ENCODE measurements around the gene COL4A5. TPM values are rescaled to one million over a fixed set of nuclear protein-coding genes. Genes with fewer than 3 reads are reported as not detected.
"Not testable (repeated sequence)": the region's sequence is repeated elsewhere in the genome, so short reads cannot be mapped to it uniquely, and the experiment has no call there.

COL4A5 gene
- total RNA-seq, 1 donor from 2014 or later = 21.8 TPM

DNA sequence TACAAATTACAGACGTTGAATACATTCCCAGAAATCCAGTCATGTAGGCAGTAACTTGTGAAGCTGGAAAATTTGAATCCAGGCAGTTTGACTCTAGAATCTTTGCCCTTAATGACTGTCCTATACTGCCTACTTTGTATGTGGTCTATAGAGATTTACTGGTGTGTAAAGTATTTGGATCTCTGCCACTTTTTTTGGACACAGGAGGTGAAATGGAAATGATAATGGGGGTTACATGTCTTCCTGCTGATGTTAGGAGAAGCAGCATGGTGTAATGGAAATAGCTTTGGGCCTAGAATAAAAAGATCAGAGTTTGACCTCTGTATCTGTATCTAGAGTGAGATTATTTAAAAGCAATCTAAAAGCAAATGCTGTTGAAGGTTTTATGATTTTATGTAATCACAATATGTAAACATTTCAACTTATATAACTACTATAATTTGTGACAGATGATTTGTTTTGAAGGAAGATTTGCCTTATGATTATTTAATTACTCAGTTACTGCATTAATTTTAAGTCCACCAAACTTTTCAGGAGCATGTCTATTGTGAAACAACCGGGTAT is 3.3 kb downstream of the COL4A5 start:
- DNase-seq (ENCODE audit: low spot score) (no peak), ATAC-seq (no peak)
- intact Hi-C loops (cut with DNase I) = no loop called here

DNA sequence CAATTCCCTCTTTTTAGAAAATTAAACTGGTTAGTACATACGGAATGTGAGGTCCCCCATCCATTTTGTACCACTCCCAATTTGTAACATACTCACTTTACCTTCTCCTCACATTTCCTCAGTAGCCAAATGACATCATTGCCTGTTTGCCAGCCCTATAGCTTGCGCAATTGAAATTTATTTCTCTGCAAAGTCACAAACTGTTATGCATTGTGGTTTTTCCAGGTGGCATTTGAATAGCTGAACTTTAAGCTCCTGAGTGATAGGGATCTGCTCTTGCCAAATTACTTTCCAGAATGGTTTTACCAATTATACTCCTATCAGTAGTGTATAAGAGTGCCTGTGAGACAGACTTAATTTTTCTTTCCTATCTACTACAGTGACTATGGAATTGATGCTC is 7.7 kb downstream of the COL4A5 start:
- intact Hi-C loops (cut with DNase I) = no loop called here
- ATAC-seq (no peak), DNase-seq (ENCODE audit: low spot score) (no peak)

DNA sequence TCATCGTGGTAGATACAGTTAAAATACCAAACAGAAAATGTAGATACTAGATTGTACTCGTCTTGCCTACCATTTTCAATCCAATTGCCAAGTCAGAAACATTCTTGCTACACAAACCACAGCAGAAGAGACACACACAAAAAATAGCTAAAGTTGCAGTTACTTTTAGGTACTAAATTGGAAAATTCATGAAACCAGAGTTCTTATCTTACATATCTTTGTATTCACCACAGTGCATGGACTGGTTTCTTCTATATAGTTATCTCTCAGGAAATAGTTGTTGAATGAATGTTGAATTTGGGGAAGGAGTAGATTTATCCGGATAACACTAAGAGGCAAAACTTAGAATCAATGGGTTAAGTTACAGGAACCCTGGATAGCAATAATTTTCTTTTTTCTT is 14.2 kb downstream of the COL4A5 start:
- intact Hi-C loops (cut with DNase I) = no loop called here
- no peak for ATAC-seq

DNA sequence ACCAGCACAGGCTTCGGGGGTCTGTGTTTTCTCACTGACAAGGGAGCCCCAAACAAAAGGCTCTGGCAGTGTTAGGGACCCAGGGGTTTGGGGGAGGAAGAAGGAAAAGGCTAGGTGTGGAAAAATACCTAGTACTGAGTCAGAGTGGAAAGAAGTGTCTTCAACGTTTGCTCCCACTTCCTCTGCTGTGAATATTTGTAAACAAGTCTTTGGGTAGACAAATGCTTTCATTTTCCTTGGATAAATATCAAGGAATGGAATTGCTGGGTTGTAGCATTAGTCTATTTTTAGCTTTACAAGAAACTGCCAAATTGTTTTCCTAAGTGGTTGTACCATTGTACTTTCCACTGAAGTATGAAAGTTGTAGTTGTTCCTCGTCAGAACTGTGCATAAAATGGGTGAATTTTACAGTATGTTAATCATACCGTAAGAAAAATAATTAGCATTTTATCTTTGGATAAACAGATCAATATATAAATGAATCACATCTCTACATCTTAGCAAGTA is 17.4 kb downstream of the COL4A5 start:
- ATAC-seq = no peak
- DNase-seq (ENCODE audit: low spot score) = no peak
- intact Hi-C loops (cut with DNase I) = no loop called here

More for the DNA sequence above, 14.2 kb downstream of the COL4A5 start:
- no peak for DNase-seq (ENCODE audit: low spot score)

DNA sequence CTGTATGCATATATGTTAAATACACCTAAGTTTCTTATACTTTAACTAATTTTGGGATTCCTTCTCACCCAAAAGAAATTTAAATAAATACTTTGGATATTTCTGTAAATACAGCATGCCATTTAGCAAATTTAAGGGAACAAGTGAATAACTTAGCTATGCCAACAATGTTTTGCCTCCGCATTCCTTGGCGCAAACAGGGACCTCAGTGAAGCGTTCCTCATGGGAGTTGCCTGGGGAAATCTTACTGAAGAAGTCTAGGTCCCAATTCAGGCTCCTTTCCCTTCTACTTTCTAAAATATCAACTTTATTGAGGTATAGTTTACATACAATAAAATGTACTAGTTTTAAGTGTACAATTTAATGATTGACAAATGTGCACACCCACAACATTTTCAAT is 25.0 kb downstream of the COL4A5 start:
- DNase-seq (ENCODE audit: low spot score) (no peak), ATAC-seq (no peak)
- intact Hi-C loops (cut with DNase I) = no loop called here

DNA sequence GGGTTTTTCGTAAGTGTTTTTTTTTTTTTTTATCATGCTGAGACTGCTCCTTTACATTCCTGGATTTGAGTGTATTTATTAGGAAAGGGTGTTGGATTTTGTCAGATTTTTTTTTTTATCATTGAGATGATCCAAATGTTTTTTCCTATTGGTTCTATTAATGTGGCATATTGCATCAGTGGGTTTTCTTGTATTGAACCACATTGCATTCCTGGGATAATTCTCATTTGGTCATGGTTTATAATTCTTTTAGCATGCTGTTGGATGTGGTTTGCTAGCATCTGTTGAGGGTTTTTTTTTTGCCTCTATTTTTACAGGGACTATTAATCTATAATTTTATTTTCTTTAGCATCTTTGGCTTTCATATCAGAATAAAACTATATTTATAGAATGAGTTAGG is 28.8 kb downstream of the COL4A5 start:
- ATAC-seq (no peak), DNase-seq (ENCODE audit: low spot score) (no peak)
- intact Hi-C loops (cut with DNase I) = no loop called here

DNA sequence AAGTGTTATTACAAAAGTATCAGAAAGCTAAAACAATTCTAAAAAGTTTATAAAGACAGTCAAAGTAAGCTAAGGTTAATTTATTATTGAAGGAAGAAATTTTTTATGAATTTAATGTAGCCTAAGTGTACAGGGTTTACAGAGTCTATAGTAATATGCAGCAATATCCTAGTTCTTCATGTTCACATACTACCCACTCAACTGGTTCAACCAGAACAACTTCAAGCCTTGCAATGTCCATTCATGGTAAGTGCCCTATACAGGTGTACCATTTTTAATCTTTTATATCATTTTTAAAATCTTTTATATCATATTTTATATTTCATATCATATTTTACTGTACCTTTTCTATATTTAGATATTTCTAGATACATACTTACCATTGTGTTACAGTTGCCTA is 34.3 kb downstream of the COL4A5 start:
- no peak for ATAC-seq
- intact Hi-C loops (cut with DNase I) = no loop called here
- no peak for DNase-seq (ENCODE audit: low spot score)

DNA sequence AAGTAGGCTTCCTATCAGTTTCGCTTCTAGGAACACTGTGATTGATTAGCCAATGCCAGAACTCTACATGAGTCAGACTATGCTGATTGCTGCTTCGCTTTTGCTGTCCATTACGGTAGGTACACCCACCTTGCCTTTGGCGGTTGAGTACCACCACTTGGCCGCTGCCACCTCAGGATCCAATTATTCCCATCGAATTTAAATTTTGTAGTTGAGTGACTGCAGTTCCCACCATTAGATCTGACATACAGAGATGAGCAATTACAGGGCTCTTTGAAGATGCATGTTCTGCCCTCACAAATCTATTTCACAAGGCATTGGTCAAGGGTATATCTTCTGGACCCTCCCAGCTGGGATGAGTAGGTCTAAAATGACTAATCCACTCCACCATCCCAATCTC is 41.9 kb downstream of the COL4A5 start:
- ATAC-seq; intact Hi-C loops (cut with DNase I); DNase-seq (ENCODE audit: low spot score): not testable (repeated sequence)

DNA sequence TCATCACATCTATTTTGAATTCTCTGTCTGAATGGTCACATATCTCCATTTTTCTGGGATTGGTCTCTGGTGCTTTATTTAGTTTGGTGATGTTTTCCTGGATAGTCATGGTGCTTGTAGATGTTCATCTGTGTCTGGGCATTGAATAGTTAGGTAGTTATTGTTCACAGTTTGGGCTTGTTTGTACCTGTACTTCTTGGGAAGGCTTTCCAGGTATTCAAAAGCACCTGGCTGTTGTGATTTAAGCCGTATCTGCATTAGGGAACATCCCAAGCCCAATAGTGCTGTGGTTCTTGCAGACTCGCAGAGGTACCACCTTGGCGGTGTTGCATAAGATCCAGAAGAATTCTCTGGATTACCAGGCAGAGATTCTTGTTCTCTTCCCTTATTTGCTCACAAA is 44.6 kb downstream of the COL4A5 start:
- ATAC-seq (no peak), DNase-seq (ENCODE audit: low spot score) (no peak)
- intact Hi-C loops (cut with DNase I) = no loop called here

DNA sequence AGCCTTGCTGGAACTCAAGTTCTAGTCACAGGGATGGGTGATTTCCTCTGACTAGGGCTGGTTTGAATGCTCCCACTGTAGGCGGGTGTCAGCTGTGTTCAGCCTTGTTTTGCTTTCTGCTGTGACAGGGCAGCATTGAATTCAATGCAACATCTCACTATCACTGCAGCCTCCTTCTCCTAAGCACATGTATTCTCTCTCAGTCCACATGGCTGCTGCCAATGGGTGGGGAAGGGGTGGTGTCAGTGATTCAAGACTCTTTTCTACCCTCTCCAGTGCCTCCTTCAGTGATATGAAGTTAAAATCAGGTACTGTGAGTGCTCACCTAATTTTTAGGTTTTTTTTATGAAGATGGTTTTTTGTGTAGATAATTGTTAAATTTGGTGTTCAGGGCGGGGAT is 46.3 kb downstream of the COL4A5 start:
- intact Hi-C loops (cut with DNase I) = no loop called here
- DNase-seq (ENCODE audit: low spot score) = no peak
- ATAC-seq = no peak

DNA sequence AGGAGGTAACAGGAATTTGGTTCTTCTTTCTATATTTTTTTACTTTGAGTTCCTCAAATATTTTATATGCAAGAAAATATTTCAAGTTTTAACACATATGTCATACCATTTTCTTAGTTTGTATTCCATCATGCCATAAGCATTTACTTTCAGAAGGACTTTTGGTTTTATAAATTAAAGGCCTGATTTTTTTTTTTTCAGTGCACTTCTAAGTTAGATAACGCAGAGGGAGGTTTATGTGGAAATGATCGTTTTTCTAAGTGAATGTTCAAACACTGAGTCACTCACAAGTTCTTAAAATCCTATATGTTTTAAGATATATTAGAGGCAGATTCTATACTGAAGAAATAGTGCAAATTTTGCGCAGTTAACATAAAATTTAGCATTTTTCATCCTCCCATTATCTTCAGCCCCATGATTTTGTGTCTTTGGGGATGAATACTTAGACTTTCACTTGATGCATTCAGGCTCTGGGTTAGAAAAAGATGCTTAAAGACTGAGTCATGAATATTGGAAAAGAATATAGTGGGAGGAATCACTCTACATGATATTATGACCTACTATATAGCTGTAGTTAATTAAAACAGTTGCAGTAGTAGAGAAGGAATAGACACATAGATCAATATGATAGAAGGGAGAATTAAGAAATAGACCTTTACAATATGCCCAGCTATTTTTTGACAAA is 54.9 kb downstream of the COL4A5 start:
- DNase-seq (ENCODE audit: low spot score) = no peak
- intact Hi-C loops (cut with DNase I) = no loop called here
- ATAC-seq = no peak

DNA sequence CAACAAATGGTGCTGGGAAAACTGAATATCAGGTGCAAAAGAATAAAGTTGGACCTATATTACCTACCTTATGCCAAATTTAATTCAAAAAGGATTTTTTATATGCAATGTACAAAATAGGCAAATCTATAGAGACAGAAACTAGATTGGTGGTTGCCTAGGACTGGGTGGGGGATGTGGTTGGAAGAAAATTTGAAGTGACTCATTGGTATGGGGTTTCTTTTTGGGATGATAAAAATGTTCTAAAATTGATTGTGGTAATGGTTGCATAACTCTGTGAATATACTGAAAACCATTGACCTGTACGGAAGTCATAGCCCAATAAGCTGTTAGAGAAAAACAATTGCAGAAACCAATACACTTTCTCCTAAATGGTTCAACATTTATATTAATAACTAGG is 72.1 kb downstream of the COL4A5 start:
- intact Hi-C loops (cut with DNase I) = no loop called here

DNA sequence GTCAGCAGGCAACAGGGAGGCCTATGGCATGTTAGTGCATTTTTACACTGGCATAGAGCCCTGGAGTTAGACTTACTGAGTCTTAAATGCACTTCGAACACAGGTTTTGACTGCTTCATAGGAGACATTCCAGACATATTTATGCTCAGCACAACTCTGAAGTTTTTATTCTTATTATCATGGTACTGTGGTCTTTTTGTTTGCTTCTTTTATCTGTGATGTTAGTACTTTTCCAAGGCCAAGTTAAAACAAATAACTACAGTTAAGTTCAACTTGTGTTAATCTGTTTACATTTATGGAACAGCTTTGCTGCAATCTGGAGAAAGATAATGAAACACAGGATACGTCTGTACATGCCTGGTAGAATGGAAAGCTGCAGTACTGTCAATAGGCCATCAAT is 76.5 kb downstream of the COL4A5 start:
- ATAC-seq = no peak
- intact Hi-C loops (cut with DNase I) = no loop called here
- no peak for DNase-seq (ENCODE audit: low spot score)

More for the DNA sequence above, 72.1 kb downstream of the COL4A5 start:
- ATAC-seq (no peak), DNase-seq (ENCODE audit: low spot score) (no peak)

DNA sequence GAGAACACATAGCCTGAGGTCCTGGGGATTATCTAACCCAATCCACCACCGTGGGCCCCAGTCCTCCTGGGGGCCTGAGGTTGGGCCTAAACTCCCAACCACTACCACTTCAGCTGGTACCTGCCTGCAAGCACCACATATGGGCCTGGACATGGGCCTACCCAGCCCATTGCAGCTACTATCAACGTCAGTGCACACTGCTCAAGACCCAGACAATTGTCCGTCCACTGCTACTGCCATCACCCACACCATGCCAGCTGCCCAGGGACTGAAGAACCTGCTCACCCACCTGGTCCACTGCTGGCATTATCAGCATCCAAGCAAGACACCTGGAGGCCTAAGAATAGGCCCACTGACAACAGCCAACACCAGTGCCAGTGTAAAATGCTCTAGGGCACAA is 88.1 kb downstream of the COL4A5 start:
- DNase-seq (ENCODE audit: low spot score) (no peak), ATAC-seq (no peak)
- intact Hi-C loops (cut with DNase I) = no loop called here

DNA sequence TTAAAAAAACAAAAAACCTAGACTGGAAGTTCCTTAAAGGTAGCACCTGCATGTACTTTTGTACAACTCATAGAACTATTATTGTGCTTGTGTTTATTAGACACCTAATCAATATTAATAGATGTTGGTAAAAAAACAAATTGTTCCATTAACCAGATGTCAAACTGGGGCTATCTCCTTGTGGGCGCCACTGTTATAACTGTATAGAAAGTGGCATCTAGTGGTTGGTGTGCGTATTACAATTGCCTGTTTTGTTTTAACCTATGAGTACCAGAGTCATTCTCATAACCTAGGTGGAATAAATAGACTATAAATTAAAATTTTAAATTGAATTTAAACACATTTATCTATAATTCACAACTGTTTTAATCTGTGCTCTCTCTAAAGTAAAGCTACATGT is 97.4 kb downstream of the COL4A5 start:
- ATAC-seq (no peak), DNase-seq (ENCODE audit: low spot score) (no peak)
- intact Hi-C loops (cut with DNase I) = no loop called here

DNA sequence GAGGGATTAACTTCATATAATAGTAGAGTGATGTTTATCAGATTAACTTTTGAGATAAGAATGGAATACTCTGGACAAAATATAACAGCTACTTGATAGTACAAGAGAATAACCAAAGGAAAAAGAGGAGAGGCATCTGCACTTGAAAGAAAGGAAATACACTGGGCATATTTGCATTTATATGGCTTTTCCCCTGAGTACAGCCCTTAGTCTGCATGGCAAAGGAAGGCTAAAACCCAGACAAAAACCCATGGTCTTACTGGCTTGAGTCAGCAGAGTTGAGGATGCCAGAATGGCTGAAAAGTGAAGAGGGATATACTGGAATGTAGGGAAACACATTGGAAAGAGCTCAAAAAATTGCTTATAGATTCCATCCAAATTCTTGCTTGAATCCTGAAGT is 101.6 kb downstream of the COL4A5 start:
- no peak for ATAC-seq
- DNase-seq (ENCODE audit: low spot score) = no peak
- intact Hi-C loops (cut with DNase I) = no loop called here

DNA sequence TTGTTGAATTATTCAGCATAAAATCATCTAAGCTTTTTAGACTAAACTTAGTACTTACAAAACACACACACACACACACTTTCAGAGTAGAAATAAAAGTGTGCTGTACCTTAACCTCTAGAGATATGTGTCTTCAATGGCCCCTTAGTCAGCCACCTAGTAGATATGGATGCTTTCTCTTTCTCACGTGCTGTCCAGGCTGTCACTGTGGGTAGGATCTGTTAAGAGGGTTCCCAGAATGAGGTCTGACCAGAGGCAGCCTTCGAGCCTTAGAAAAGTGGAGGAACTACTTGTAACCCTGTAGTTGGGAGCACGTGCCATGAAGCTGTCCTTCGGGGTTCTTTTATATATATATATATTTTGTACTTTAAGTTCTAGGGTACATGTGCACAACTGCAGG is 117.9 kb downstream of the COL4A5 start:
- no peak for ATAC-seq
- DNase-seq (ENCODE audit: low spot score) = no peak
- intact Hi-C loops (cut with DNase I) = no loop called here

DNA sequence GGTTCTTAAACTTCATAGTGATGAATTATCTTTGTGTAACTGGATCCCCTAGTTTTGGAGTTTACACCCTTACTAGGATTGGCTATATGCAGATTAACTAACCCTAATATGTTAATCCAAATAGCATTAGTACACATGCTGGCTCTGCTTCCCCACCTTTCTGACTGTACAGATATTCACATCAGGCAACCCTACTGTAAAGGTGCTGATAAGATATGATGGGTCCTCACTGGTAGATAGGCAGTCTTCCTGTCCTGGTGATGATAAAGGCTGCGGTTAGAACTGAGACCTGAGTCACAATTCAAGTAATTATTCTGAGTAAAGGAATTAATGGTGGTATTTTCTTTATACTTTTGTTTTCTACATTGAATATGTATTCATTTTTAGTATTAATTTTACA is 118.6 kb downstream of the COL4A5 start:
- intact Hi-C loops (cut with DNase I) = no loop called here
- DNase-seq (ENCODE audit: low spot score) (no peak), ATAC-seq (no peak)

DNA sequence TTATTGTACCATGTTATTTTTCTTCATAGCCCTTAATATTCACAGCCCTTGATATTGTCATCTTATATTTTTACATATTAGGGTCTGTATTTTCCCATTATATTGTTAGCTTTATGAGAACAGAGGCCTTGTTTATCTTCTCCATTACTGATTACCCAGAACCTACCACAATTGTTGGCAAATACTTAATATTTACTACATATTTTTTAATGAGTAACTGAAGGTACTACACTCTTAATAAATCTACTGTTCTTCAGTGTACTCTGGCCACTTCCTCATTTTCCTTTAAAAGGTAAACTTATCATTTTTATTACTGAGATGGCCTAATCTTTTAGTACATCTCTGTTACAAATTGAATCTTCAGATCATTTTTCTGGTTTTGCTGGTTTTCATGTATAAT is 133.5 kb downstream of the COL4A5 start:
- intact Hi-C loops (cut with DNase I) = no loop called here
- ATAC-seq = no peak
- DNase-seq (ENCODE audit: low spot score) = no peak

DNA sequence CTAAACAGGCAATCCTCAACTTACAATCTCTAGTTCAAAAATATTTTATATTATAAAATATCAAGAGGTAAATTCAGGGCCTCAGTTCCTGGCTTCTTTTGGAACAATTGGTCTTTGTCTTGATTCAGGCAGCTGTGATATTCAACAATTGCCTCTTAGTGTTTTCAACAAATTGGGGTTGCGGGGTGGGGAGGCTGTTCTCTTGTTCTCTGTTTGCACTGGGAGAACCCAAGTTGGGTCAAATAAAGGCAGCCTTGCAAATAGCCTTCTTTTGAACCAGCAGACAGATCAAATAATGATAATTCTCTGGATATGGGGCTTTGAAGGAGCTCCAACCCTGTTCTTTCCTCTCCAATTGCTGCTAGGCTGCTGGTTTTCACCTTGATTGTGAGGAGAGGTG is 142.5 kb downstream of the COL4A5 start:
- no peak for DNase-seq (ENCODE audit: low spot score)
- intact Hi-C loops (cut with DNase I) = no loop called here
- no peak for ATAC-seq

DNA sequence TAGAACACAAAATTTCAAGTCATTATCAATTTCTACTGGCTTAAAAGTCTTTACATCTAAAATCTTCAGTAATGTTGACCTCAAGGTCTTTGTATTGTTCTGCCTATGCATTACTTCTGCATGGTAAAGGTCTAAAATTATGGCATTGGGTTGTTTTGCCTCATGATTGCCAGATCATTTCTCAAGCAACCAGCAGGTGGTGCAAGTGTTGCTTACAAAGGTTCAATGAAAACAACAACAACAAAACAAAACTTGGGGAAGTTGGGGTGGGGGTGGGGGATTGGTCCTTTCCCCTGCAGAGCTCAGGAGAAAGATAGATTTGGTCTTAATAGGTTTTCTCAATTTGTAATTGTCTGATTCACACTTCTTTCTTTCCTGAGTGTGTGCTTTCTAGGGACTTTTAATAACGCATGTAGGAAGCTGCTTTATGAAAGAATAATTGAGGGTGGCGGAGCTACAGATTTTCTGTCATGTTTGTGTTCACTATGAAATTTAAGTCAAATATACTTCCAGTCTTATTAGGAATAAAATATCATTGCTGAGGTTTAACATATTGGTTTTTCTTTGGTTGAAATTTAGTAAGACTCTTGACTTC is 145.1 kb downstream of the COL4A5 start:
- DNase-seq (ENCODE audit: low spot score) (no peak), ATAC-seq (no peak)
- intact Hi-C loops (cut with DNase I) = no loop called here
